GM12873 (cell line): ENCODE data around the gene AVL9.

Experiments
- CTCF ChIP-seq: IDR thresholded peaks from 2 replicates; pipeline ENCODE4 v1.5.1; 2012; ENCODE audit warnings: low read depth, mild to moderate bottlenecking, moderate library complexity, low read length, control low read depth; ENCODE audit not compliant: insufficient read depth; ENCODE audit errors: missing control alignments

AVL9 gene

GRCh38 chr7:32481176-32481575 lies 14.1 kb upstream of the AVL9 start:
- no peak for TF ChIP-seq CTCF

- no peak for TF ChIP-seq CTCF
Measured at GRCh38 chr7:32481921-32482320, 13.4 kb upstream of the AVL9 start.

- TF ChIP-seq CTCF, result no peak
Measured at GRCh38 chr7:32489788-32490126, 5.5 kb upstream of the AVL9 start.

- no peak for TF ChIP-seq CTCF
Measured at GRCh38 chr7:32490127-32490796, 5.0 kb upstream of the AVL9 start, which contains the start of gene LSM5. Gene LSM5, minus strand, starts transcription at chr7:32490380. Its CDS starts 15 bp downstream, at chr7:32490365.

- no peak for TF ChIP-seq CTCF
Measured at GRCh38 chr7:32494946-32495297, 367 bp upstream of the AVL9 start.

GRCh38 chr7:32496052-32496813 lies 944 bp downstream of the AVL9 start:
- no peak for TF ChIP-seq CTCF

GRCh38 chr7:32500922-32501341 lies 5.6 kb downstream of the AVL9 start:
- TF ChIP-seq CTCF, result no peak
